SHP77 treated with DMSO at 0.1 percent for 48 hours (cell line): ENCODE data around the gene MAPK1.
"Not testable (repeated sequence)": the region's sequence is repeated elsewhere in the genome, so short reads cannot be mapped to it uniquely, and the experiment has no call there.

Experiments used
- DNase-seq: peaks from one replicate; lab custom pipeline; 2025; lab: John Stamatoyannopoulos, UW

The MAPK1 gene

GRCh38 chr22:21790849-21791610, 76.4 kb downstream of the MAPK1 start:
- DNase-seq = not testable (repeated sequence)

GRCh38 chr22:21790359-21790758, 77.1 kb downstream of the MAPK1 start:
- no peak for DNase-seq

- not testable (repeated sequence) for DNase-seq
Observed at GRCh38 chr22:21787565-21787964, 79.9 kb downstream of the MAPK1 start.

GRCh38 chr22:21780259-21780658, 87.2 kb downstream of the MAPK1 start:
- DNase-seq = no peak

- DNase-seq = no peak
Observed at GRCh38 chr22:21779444-21779843, 88.0 kb downstream of the MAPK1 start.

GRCh38 chr22:21778705-21779363, 88.6 kb downstream of the MAPK1 start:
- DNase-seq = no peak

GRCh38 chr22:21771631-21771976, 95.8 kb downstream of the MAPK1 start:
- no peak for DNase-seq

GRCh38 chr22:21768435-21768834, 99.0 kb downstream of the MAPK1 start:
- DNase-seq = no peak

GRCh38 chr22:21766691-21767462, 100.6 kb downstream of the MAPK1 start:
- no peak for DNase-seq

- DNase-seq = no peak
Observed at GRCh38 chr22:21765909-21766529, 101.4 kb downstream of the MAPK1 start.

GRCh38 chr22:21764038-21764804, 103.2 kb downstream of the MAPK1 start:
- no peak for DNase-seq

- DNase-seq = no peak
Observed at GRCh38 chr22:21762712-21763581, 104.5 kb downstream of the MAPK1 start.

GRCh38 chr22:21761994-21762680, 105.3 kb downstream of the MAPK1 start:
- DNase-seq = no peak

GRCh38 chr22:21761086-21761485, 106.4 kb downstream of the MAPK1 start:
- no peak for DNase-seq

- DNase-seq = no peak
Observed at GRCh38 chr22:21760640-21761039, 106.8 kb downstream of the MAPK1 start.

GRCh38 chr22:21759646-21760376, 107.6 kb downstream of the MAPK1 start:
- DNase-seq = no peak

- no peak for DNase-seq
Observed at GRCh38 chr22:21759093-21759492, 108.4 kb downstream of the MAPK1 start.

- no peak for DNase-seq
Observed at GRCh38 chr22:21758091-21758864, 109.2 kb downstream of the MAPK1 start.

GRCh38 chr22:21755851-21756284, 111.6 kb downstream of the MAPK1 start:
- DNase-seq = no peak
